SK-N-SH (cell line): Measurements from ENCODE around the gene PRR33. TPM values are rescaled to one million over a fixed set of nuclear protein-coding genes. Genes with fewer than 3 reads are reported as not detected.

Experiments used
- CTCF ChIA-PET: fragments of 300-600, 350-600 bp; formaldehyde crosslinking; extraction: SDS; loops from one replicate; lab custom pipeline; 2021; lab: Yijun Ruan, JAX
- POLR2A ChIA-PET: fragments of 350-600 bp; sonication (Branson Sonifier 250); formaldehyde crosslinking; extraction: SDS; loops from one replicate; lab custom pipeline; 2020; ENCODE audit warnings: antibody characterized with exemption, inconsistent platforms; lab: Yijun Ruan, JAX
- DNase-seq: peaks from one replicate; pipeline ENCODE4 v3.0.0; 2012
- H2AFZ ChIP-seq: fragments of 200-600 bp; sonication (generic); 2 replicates; pipeline ENCODE4 v1.8.1; 2016; ENCODE audit warnings: antibody characterized with exemption, mild to moderate bottlenecking, low read depth
- H3F3A ChIP-seq: fragments of 200-600 bp; sonication (generic); replicated peaks from 2 replicates; pipeline ENCODE3; 2016; ENCODE audit warnings: antibody characterized with exemption, mild to moderate bottlenecking; ENCODE audit not compliant: insufficient read depth
- H3K27ac ChIP-seq, 2 experiments: fragments of 200-500 bp in 1 of 2; fragments of 200-600 bp in 1 of 2; sonication (Bioruptor generic) in 1 of 2; sonication (generic), shearing (Covaris generic) in 1 of 2; 2 replicates each; pipeline versions ENCODE4 v1.5.1 to v1.6.1; 2014 to 2016; ENCODE audit warnings: low read depth in 2 of 2, inconsistent platforms in 1 of 2, low read length in 1 of 2, mild to moderate bottlenecking in 1 of 2, mixed read lengths in 1 of 2
- H3K27me3 ChIP-seq: fragments of 200-600 bp; sonication (generic), shearing (Covaris generic); 2 replicates; pipeline ENCODE4 v1.6.1; 2016; ENCODE audit warnings: mixed run types; ENCODE audit not compliant: insufficient read depth
- H3K36me3 ChIP-seq, 2 experiments: fragments of 200-500 bp in 1 of 2; fragments of 200-600 bp in 1 of 2; sonication (Bioruptor generic) in 1 of 2; sonication (generic) in 1 of 2; replicated peaks in 1 of 2; 2 replicates each; pipeline versions ENCODE3 to v1.5.1; 2014 to 2016; ENCODE audit warnings: low read length in 1 of 2, mild to moderate bottlenecking in 1 of 2; ENCODE audit not compliant: insufficient read depth in 2 of 2, control insufficient read depth in 1 of 2
- H3K4me1 ChIP-seq, 2 experiments: fragments of 200-500 bp in 1 of 2; fragments of 200-600 bp in 1 of 2; sonication (Bioruptor generic) in 1 of 2; sonication (generic), shearing (Covaris generic) in 1 of 2; 2 replicates each; pipeline versions ENCODE4 v1.5.1 to v1.6.1; 2014 to 2016; ENCODE audit warnings: low read depth in 1 of 2, low read length in 1 of 2, mixed run types in 1 of 2; ENCODE audit not compliant: insufficient read depth in 2 of 2, control insufficient read depth in 1 of 2
- H3K4me2 ChIP-seq: fragments of 200-600 bp; sonication (generic), shearing (Covaris generic); 2 replicates; pipeline ENCODE4 v1.6.1; 2017; ENCODE audit warnings: mixed run types
- H3K4me3 ChIP-seq, 2 experiments: fragments of 200-500 bp in 1 of 2; fragments of 200-600 bp in 1 of 2; sonication (Bioruptor generic) in 1 of 2; sonication (generic), shearing (Covaris generic) in 1 of 2; 2 replicates each; pipeline versions ENCODE4 v1.5.1 to v1.8.1; 2014 to 2016; ENCODE audit warnings: low read depth in 2 of 2, inconsistent platforms in 1 of 2, low read length in 1 of 2, mild to moderate bottlenecking in 1 of 2, mixed read lengths in 1 of 2, moderate library complexity in 1 of 2
- H3K79me2 ChIP-seq: fragments of 200-600 bp; sonication (generic); 2 replicates; pipeline ENCODE4 v1.8.1; 2017; ENCODE audit warnings: mild to moderate bottlenecking; ENCODE audit not compliant: insufficient read depth
- H3K9ac ChIP-seq: fragments of 200-600 bp; sonication (generic); 2 replicates; pipeline ENCODE4 v1.6.1; 2017; ENCODE audit warnings: mixed run types
- H3K9me2 ChIP-seq: fragments of 200-600 bp; sonication (generic); 2 replicates; pipeline ENCODE4 v1.6.1; 2017; ENCODE audit warnings: mixed run types
- H3K9me3 ChIP-seq: fragments of 200-600 bp; sonication (generic); 2 replicates; pipeline ENCODE4 v1.6.1; 2017; ENCODE audit warnings: mixed run types, mild to moderate bottlenecking, moderate library complexity
- H4K20me1 ChIP-seq: fragments of 200-600 bp; sonication (generic); 2 replicates; pipeline ENCODE4 v1.6.1; 2017; ENCODE audit warnings: mild to moderate bottlenecking, mixed run types; ENCODE audit not compliant: insufficient read depth
- CHD2 ChIP-seq: fragments of 150-350 bp; IDR thresholded peaks from 2 replicates; pipeline ENCODE4 v1.6.1; 2018; ENCODE audit warnings: low read length; ENCODE audit not compliant: partially characterized antibody
- EZH2phosphoT487 ChIP-seq: fragments of 200-600 bp; sonication (generic); IDR thresholded peaks from 2 replicates; pipeline ENCODE4 v1.6.1; 2017; ENCODE audit warnings: low read depth, mixed run types, mild to moderate bottlenecking, antibody characterized with exemption, moderate library complexity, borderline replicate concordance
- GATA2 ChIP-seq: sonication (generic); formaldehyde crosslinking; IDR thresholded peaks from 2 replicates; pipeline ENCODE4 v1.5.0; 2020; ENCODE audit warnings: mild to moderate bottlenecking, missing genetic modification reagents
- NFIC ChIP-seq: IDR thresholded peaks from 2 replicates; pipeline ENCODE4 v1.4.0; 2012; ENCODE audit warnings: borderline replicate concordance
- RCOR1 ChIP-seq: fragments of 150-350 bp; IDR thresholded peaks from 2 replicates; pipeline ENCODE4 v1.6.1; 2017; ENCODE audit warnings: antibody characterized with exemption, low read length
- RXRA ChIP-seq: IDR thresholded peaks from 2 replicates; pipeline ENCODE4 v1.4.0; 2012; ENCODE audit warnings: low read depth, mild to moderate bottlenecking, borderline replicate concordance
- SIN3A ChIP-seq: IDR thresholded peaks from 2 replicates; pipeline ENCODE4 v1.6.1; 2012; ENCODE audit warnings: low read depth, mild to moderate bottlenecking, low read length, moderate library complexity, borderline replicate concordance
- TAF1 ChIP-seq: IDR thresholded peaks from 2 replicates; pipeline ENCODE4 v1.6.1; 2012; ENCODE audit warnings: low read depth, mild to moderate bottlenecking, low read length, moderate library complexity, borderline replicate concordance
- TEAD4 ChIP-seq: IDR thresholded peaks from 2 replicates; pipeline ENCODE4 v1.4.0; 2012; ENCODE audit warnings: mild to moderate bottlenecking, borderline replicate concordance; ENCODE audit not compliant: insufficient read depth
- WGBS: methylation state at CpG from one replicate; pipeline ENCODE4 v1.1.6; 2017; ENCODE audit warnings: low lambda C conversion rate; 5-methylcytosine and 5-hydroxymethylcytosine counted together
- polyA plus RNA-seq, 3 experiments: library from polyadenylated mRNA; depleted of rRNA; stranded (reverse); fragments of >200 nt; gene quantifications; 2 replicates each; pipeline ENCODE4 v1.2.3, GENCODE V29; 2012
- TF ChIP-seq, protein P1 (sequence below): IDR thresholded peaks from 2 replicates; pipeline ENCODE4 v1.4.0; 2012; ENCODE audit warnings: low read depth
- TF ChIP-seq, protein P2 (sequence below): fragments of 200-600 bp; sonication (generic); IDR thresholded peaks from 2 replicates; pipeline ENCODE4 v1.6.1; 2017; ENCODE audit warnings: antibody characterized with exemption, mild to moderate bottlenecking, moderate library complexity

Gene PRR33
- polyA plus RNA-seq, 1 of the 3 experiments (the other 2 are of a cell fraction) = not detected

DNA sequence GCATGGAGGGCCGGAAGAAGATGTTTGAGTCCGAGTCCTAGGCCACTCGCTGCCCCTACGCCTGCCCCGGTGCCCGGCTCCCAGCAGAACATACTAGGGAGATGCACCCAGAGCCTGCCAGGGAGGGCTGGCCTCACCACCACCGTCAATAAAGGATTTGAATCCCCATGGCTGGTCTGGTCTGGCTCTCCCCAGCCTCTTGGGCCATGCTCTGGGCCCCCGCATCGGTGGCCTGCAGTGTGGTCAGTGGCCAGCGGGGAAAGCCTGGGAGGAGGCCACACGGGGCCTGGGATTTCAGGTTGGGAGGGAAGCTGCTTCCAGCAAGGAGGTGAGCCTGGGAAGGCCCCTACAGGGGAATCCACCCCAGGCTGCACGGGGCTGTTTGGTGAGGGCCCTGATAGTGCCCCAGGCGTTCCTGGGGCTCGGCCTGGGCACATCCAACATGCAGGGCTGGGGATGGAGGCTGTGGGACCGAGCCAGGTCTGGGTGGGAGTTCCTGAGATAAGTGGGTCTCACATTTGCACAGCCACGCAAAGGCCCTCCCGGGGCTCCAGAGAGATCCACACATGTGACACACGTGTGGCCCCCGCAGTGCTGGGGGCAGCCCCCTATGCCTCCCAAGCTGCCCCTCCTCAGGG, 50.1 kb downstream of the PRR33 start:
- H3K4me3 ChIP-seq = no peak overlapping the region
- no peak for TF ChIP-seq SIN3A
- no peak for TF ChIP-seq GATA2
- TF ChIP-seq TEAD4 = no peak
- TF ChIP-seq, protein P1, sequence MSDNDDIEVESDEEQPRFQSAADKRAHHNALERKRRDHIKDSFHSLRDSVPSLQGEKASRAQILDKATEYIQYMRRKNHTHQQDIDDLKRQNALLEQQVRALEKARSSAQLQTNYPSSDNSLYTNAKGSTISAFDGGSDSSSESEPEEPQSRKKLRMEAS = no peak
- no peak for TF ChIP-seq EZH2phosphoT487
- no peak for TF ChIP-seq NFIC
- TF ChIP-seq RXRA = no peak
- H2AFZ ChIP-seq = no peak overlapping the region
- no peaks in the 10 kb centered on the region for H3K9me3 ChIP-seq
- no peak overlapping the region for H3K27ac ChIP-seq
- H3K4me1 ChIP-seq = peaks cover 0 to 14% of the 10 kb centered on the region in 2 experiments; a peak in 1 of 4 replicates
- H3K27me3 ChIP-seq = no peaks in the 10 kb centered on the region
- H3F3A ChIP-seq = no peaks in the 10 kb centered on the region
- no peaks in the 10 kb centered on the region for H4K20me1 ChIP-seq
- H3K36me3 ChIP-seq = no peaks in the 10 kb centered on the region
- CTCF ChIA-PET = interaction anchor here (0.7 to 20.8 kb wide), 10 partner anchors 8 to 335 kb away, joined by 3 to 478 read pairs (median 6); partner anchors contain the start of gene IGF2
- H3K9ac ChIP-seq = no peak overlapping the region
- no peak overlapping the region for H3K4me2 ChIP-seq
- H3K9me2 ChIP-seq = no peaks in the 10 kb centered on the region
- H3K79me2 ChIP-seq = no peaks in the 10 kb centered on the region
- no peak for DNase-seq
- 81% methylated on average over 3 of the region's 19 CpGs for WGBS
- POLR2A ChIA-PET = interaction anchor here (1.2 kb wide), 1 partner anchor 156 kb away, joined by 3 read pairs; the partner anchor contains the start of gene H19

DNA sequence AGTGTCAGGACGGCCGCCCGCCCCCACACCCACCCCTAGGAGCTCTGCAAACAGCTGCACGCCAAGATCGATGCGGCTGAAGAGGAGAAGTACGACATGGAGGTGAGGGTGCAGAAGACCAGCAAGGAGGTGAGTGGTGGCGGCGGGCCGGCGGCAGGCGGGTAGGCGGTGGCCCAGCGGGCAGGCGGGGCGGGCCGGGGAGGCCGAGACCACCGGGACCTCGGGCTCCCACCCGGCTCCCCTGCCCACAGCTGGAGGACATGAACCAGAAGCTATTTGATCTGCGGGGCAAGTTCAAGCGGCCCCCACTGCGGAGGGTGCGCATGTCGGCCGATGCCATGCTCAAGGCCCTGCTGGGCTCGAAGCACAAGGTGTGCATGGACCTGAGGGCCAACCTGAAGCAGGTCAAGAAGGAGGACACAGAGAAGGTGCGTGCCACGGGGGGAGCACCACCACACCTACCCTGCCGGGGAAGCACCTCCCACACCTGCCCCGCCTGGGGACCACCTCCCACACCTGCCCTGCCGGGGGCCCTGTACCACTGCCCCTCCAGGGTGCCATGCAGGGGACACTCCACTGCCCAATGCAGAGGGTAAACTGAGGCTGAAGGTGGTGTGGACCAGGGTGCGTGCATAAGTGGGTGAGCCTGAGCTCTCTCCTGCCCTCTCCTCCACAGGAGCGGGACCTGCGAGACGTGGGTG, 50.8 kb downstream of the PRR33 start:
- no peaks in the 10 kb centered on the region for H3K27me3 ChIP-seq
- H3K4me3 ChIP-seq = no peak overlapping the region
- POLR2A ChIA-PET = interaction anchor here (1.2 kb wide), 1 partner anchor 156 kb away, joined by 3 read pairs; the partner anchor contains the start of gene H19
- H3K79me2 ChIP-seq = no peaks in the 10 kb centered on the region
- no peaks in the 10 kb centered on the region for H3K36me3 ChIP-seq
- H4K20me1 ChIP-seq = no peaks in the 10 kb centered on the region
- H3K4me1 ChIP-seq = peaks cover 0 to 14% of the 10 kb centered on the region in 2 experiments; a peak in 1 of 4 replicates
- no peak overlapping the region for H2AFZ ChIP-seq
- CTCF ChIA-PET = interaction anchor here (1.2 to 20.8 kb wide), 8 partner anchors 8 to 309 kb away, joined by 3 to 478 read pairs (median 8); partner anchors contain the start of gene IGF2
- H3K4me2 ChIP-seq = no peak overlapping the region
- no peak overlapping the region for H3K9ac ChIP-seq
- no peaks in the 10 kb centered on the region for H3K9me2 ChIP-seq
- DNase-seq = no peak
- H3K9me3 ChIP-seq = no peaks in the 10 kb centered on the region
- TF ChIP-seq RCOR1 (no peak), CHD2 (no peak), SIN3A (no peak), TAF1 (no peak)
- TF ChIP-seq, protein P2, sequence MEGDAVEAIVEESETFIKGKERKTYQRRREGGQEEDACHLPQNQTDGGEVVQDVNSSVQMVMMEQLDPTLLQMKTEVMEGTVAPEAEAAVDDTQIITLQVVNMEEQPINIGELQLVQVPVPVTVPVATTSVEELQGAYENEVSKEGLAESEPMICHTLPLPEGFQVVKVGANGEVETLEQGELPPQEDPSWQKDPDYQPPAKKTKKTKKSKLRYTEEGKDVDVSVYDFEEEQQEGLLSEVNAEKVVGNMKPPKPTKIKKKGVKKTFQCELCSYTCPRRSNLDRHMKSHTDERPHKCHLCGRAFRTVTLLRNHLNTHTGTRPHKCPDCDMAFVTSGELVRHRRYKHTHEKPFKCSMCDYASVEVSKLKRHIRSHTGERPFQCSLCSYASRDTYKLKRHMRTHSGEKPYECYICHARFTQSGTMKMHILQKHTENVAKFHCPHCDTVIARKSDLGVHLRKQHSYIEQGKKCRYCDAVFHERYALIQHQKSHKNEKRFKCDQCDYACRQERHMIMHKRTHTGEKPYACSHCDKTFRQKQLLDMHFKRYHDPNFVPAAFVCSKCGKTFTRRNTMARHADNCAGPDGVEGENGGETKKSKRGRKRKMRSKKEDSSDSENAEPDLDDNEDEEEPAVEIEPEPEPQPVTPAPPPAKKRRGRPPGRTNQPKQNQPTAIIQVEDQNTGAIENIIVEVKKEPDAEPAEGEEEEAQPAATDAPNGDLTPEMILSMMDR = no peak
- whole genome bisulfite sequencing = 75% methylated on average over 23 of the region's 37 CpGs
- no peak overlapping the region for H3K27ac ChIP-seq
- no peaks in the 10 kb centered on the region for H3F3A ChIP-seq
